Cortex of kidney (tissue), 1 donor: ENCODE data around the gene HNRNPLL.
"Not testable (repeated sequence)": the region's sequence is repeated elsewhere in the genome, so short reads cannot be mapped to it uniquely, and the experiment has no call there.

Experiments used
- DNase-seq: peaks from one replicate; lab custom pipeline; 2025; lab: John Stamatoyannopoulos, UW

The HNRNPLL gene

DNA sequence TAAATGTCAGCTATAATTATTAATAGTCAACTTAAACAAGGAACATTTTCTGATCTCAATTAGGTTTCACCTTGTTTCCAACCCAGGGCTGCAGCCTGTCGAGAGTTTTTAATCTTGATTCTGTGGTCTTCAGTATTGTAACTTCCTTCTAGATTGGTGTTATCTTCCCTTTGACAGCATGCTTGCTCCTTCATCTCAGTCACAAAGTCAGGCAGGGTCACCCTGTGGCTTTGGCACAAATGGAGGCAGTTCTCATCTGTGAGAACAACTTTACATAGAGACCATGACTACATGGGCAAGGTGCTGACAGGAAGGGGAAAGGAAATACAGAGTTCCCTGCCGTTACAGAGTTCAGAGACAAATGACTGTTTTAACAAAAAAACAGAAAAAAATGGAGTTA lies 50.5 kb downstream of the HNRNPLL start:
- no peak for DNase-seq

DNA sequence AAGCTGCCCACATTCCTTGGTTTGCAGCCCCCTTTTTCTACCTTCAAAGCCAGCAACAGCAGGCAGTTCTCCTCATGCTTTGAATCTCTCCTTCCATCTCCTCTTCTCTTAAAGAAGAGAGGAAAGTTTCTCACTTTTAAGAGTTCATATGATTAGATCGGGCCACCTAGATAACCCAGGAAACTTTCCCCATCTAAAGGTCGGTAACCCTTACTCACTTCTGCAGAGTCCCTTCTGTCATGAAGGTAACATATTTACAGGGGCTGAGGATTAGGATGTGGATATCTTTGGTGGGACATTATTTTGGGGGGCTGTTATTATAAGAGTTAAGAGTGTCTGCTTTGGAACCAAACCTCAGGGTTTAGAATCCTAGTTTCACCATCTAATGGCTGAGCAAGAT lies 51.0 kb downstream of the HNRNPLL start:
- no peak for DNase-seq

DNA sequence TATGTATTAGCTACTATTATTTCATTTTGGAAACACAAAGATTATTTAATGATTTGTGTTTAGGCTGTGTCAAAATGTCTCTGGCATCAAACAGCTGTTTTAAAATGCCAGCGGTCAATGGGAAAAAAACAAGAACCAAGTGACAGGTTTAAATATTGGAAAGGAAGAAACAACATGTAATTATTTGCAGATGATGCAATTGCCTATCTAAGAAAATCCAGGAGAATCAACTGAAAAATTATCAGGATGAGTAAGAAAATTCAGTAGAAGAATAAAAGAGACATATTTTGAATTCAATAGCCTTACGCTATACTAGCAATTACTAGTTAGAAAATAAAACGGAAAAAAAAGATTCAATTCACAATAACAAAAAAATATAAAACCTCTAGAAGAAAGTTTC lies 51.6 kb downstream of the HNRNPLL start:
- DNase-seq = no peak

DNA sequence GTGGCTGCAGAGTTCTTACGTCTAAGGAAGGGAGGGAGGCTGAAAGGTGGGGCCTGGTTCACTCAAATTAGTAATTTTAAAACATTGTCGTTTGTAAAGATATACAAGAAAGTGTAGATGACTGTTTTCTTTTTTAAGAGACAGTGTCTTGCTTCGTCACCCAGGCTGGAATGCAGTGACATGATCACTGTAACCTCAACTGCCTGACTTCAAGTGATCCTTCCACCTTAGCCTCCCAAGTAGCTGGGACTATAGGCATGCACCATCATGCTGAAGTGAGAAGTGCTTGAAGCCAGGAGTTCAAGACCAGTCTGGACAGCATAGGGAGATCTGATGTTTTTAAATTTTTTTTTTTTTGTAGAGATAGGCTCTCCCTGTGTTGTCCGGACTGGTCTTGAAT lies 52.9 kb downstream of the HNRNPLL start:
- DNase-seq = no peak

DNA sequence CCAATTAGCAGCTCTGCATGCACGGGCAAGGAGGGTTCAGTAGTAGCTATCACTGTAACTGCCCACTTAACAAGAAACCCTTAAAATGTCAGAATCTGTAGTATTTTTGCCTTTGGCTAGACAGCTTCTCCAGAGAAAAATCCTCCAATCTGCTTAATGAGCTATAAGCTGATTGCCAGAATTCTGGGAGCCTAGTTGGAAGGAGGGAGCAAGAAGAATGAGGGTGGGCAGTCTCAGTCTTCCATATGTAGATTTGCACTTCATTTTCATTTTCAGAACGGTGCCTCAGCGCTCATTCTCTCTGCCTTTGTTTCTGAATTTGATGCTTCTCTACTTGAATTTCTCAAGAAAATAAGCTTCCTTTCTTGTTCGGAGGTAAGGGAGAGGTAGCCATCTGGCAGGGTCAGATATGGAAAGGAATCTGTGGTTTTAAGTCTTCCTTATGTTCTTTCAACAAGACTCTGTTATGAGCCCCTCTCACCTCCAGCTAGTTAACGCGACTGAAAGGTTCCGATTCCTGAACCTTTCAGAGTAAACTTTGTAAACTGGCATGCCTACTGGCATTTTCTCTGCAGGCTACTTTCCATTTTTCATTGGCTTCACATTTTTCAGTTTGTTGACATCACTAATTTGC lies 53.5 kb downstream of the HNRNPLL start:
- no peak for DNase-seq

GRCh38 chr2:38547791-38548190 lies 54.9 kb downstream of the HNRNPLL start:
- no peak for DNase-seq

- no peak for DNase-seq
These were observed 56.1 kb downstream of the HNRNPLL start for GRCh38 chr2:38546585-38546984.

DNA sequence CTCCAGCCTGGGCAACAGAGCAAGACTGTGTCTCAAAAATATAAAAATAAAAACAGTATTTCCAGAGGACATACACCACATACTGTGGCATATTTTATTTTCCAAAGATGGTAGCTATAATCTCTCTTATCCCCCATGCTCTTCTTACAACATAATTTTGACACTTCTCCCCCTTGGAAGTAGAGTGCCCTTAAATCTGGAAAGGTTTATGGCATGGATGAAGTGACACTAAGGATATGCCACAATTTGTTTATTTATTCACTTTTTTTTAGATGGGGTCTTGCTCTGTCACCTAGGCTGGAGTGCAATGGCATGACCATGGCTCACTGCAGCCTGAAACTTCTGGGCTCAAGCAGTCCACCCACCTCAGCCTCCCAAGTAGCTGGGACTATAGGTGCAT lies 56.7 kb downstream of the HNRNPLL start:
- no peak for DNase-seq

GRCh38 chr2:38542248-38542631 lies 60.5 kb downstream of the HNRNPLL start:
- not testable (repeated sequence) for DNase-seq

- DNase-seq = no peak
These were observed 62.0 kb downstream of the HNRNPLL start for GRCh38 chr2:38540580-38541286.

- no peak for DNase-seq
These were observed 63.6 kb downstream of the HNRNPLL start for GRCh38 chr2:38539086-38539485.

DNA sequence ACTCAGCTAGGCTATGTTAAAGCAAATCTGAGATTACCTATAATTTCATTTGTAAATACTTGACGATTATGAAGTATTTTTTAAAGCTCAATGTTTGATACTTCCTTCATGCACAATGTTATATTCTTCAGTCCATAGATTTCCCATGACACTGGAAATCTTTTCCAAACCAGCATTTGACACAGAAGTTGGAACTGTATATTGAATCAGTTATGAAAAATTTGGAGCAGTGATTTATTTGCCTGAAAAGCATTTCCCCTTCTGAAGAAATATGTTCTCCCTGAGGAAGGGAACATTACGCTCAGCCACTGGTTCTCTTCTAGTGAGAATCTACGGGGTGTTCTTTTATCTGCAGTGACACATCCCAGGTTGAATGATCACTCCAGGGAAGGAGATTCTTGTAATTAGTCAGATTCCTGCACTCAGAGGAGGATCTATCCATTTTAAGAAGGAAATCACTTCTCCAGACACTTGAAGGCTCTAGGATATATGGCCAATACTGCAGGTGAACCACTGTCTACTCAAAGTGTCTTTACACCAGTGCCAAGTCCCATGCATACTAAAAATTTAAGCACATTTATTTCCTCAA lies 64.7 kb downstream of the HNRNPLL start:
- DNase-seq = no peak

DNA sequence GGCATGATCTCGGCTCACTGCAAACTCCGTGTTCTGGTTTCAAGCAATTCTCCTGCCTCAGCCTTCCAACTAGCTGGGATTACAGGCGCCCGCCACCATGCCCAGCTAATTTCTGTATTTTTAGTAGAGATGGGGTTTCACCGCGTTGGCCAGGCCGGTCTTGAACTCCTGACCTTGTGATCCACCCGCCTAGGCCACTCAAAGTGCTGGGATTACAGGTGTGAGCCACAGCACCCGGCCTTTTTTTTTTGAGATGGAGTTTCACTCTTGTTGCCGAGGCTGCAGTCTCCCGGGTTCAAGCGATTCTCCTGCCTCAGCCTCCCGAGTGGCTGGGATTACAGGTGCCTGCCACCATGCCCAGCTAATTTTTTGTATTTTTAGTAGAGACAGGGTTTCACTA lies 65.4 kb downstream of the HNRNPLL start:
- not testable (repeated sequence) for DNase-seq

DNA sequence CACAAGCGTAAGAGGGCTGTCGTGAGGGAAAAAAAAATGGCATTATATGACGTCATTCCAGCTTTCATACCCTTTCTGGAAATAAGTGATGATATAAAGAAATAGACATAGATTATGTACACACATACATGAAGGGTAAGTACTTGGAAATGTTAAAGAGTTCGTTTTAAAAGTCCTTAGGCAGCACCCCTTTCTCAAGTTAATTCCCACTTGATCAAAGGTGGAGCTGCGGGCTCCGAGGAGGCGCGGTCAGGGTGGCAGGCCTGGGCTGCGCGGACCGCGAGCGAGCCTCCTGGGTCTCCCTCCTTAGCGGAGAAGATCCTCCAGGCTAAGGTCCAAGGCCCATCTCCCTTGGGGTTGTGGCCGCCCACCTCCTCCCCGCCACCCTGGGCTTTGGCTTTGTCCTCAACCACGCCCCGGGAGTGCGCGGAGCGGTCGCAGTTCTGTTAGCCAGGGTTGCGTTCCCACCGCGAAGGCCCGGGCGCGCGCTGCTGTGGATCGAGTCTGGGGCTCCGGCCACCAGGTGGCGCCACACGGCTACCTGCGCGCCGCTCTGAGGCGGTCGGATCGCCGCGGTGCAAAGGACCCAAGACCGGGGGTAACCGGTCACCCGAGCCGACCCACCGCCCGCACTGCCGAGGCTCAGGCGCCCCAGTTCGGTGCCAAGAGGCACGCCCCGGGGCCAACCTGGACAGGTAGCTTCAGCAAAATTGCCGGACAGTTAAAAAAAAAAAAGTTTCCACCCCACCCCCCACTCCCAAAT lies 66.8 kb downstream of the HNRNPLL start:
- DNase-seq = no peak

GRCh38 chr2:38535404-38535743 lies 67.4 kb downstream of the HNRNPLL start:
- no peak for DNase-seq

DNA sequence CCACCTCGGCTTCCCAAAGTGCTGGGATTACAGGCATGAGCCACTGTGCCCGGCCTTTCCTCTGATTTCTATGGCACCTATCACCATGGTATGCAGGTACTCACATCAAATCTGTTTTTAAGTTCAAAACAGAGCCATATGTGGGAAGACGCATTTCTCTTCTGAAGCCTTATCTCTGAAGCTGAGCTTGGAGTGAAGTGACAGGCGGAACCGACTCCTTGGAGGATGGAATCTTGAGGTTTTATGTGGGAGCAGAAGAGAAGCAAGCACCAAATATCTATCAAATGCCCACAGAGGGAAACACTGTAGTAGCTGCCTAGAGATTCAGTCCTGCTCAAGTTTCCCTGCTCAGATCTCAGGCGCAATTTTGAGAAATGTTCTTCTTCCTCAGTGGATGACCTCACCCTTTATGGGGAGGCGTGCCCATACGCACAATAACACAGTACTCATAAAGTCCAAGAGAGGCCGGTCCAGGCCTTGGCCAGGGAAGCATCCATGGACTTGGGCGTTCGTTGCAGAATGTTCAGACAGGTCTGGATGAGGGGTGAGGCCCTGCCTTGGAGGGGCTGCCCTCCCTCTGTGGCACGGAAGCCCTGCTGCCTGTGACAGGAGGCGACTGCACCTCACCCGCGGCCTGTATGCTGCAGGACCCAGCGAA lies 67.9 kb downstream of the HNRNPLL start:
- no peak for DNase-seq

GRCh38 chr2:38533757-38534545 lies 68.8 kb downstream of the HNRNPLL start:
- DNase-seq = no peak

GRCh38 chr2:38533180-38533579 lies 69.5 kb downstream of the HNRNPLL start:
- DNase-seq = no peak

- DNase-seq = no peak
These were observed 70.4 kb downstream of the HNRNPLL start for GRCh38 chr2:38532366-38532765.

- no peak for DNase-seq
These were observed 73.5 kb downstream of the HNRNPLL start for GRCh38 chr2:38529208-38529607.

DNA sequence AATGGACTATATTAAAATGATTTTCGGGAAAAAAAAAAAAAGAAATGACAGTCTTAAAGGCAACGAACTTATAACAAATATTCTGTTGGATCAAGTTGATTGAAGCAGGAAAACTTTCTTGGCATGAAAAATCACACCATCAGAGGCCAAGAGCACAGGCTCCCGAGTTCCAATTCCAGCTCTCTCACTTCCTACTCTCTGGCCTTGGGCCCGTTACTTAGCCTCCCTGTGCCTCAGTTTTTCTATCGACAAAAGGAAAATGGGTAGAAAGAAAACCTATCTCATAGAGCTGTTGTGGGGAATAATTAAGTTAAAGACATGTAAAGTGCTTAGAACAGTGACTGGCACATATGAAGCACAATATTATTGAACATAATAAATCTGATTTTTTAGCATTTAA lies 74.2 kb downstream of the HNRNPLL start:
- DNase-seq = no peak

GRCh38 chr2:38528008-38528442 lies 74.7 kb downstream of the HNRNPLL start:
- DNase-seq = no peak
